Uterus (tissue), 4 donors: ENCODE data around the gene IRS2. TPM values are rescaled to one million over a fixed set of nuclear protein-coding genes. Genes with fewer than 3 reads are reported as not detected.

ENCODE experiments used
- DNase-seq, 2 donors: peaks; one replicate each; pipeline ENCODE4 v3.0.0-alpha.2; 2019 to 2020
- H3K27ac ChIP-seq, 2 donors: fragments of 200-600 bp; sonication (generic); 1 replicate in 1 of 2; 2 replicates in 1 of 2; pipeline ENCODE4 v1.5.1; 2016 to 2018
- H3K27me3 ChIP-seq, 2 donors: fragments of 200-600 bp; sonication (generic); one replicate each; pipeline ENCODE4 v1.5.1; 2018 to 2019; ENCODE audit warnings: control low read depth in 1 of 2
- H3K36me3 ChIP-seq, 2 donors: fragments of 200-600 bp; sonication (generic); one replicate each; pipeline ENCODE4 v1.5.1; 2019; ENCODE audit warnings: control low read depth in 1 of 2
- H3K4me1 ChIP-seq, 2 donors: fragments of 200-600 bp; sonication (generic); one replicate each; pipeline ENCODE4 v1.5.1; 2018 to 2019; ENCODE audit warnings: control low read depth in 1 of 2
- H3K4me3 ChIP-seq, 2 donors: fragments of 200-600 bp; sonication (generic); 1 replicate in 1 of 2; 2 replicates in 1 of 2; pipeline ENCODE4 v1.5.1; 2018 to 2019; ENCODE audit warnings: mild to moderate bottlenecking in 1 of 2
- H3K9me3 ChIP-seq, 2 donors: fragments of 200-600 bp; sonication (generic); one replicate each; pipeline ENCODE4 v1.5.1; 2019; ENCODE audit warnings: control low read depth in 1 of 2
- POLR2A ChIP-seq, 2 donors: fragments of 450-650 bp; IDR thresholded peaks; one replicate each; pipeline ENCODE4 v1.6.1; 2016; ENCODE audit warnings: antibody characterized with exemption in 2 of 2, mild to moderate bottlenecking in 1 of 2, moderate library complexity in 1 of 2
- intact Hi-C: fragments of 100-400 bp; cut with DNase I; formaldehyde crosslinking; loops from one replicate; pipeline ENCODE4 v1.15.1; 2023; ENCODE audit warnings: low total_unique reads
- total RNA-seq, 4 donors: library from RNA; depleted of rRNA in 3 of 4; stranded (reverse); fragments of >200 nt in 3 of 4; gene quantifications; one replicate each; pipeline versions ENCODE4 v1.1.0 to v1.2.4, GENCODE V29; 2014 to 2023
- TF ChIP-seq, protein P1 (sequence below), 4 experiments: fragments of 200-600 bp in 2 of 4; fragments of 450-650 bp in 2 of 4; sonication (generic) in 2 of 4; IDR thresholded peaks; one replicate each; pipeline ENCODE4 v1.5.1; 2016 to 2019; ENCODE audit warnings: antibody characterized with exemption in 4 of 4, mild to moderate bottlenecking in 2 of 4, moderate library complexity in 1 of 4
- donor health status: DM: yes; HTN: yes; CAD: no.

The IRS2 gene
- total RNA-seq, 4 donors from 2014 or later, result 6.5 to 20.3 (median 11.7) TPM

GRCh38 chr13:109790086-109790485, 3.7 kb upstream of the IRS2 start:
- Histone ChIP-seq H3K4me1 (no peaks in the 10 kb centered on the region), H3K36me3 (no peaks in the 10 kb centered on the region), H3K27me3 (peaks cover 0 to 13% of the 10 kb centered on the region in 2 donors), H3K4me3 (no peak overlapping the region), H3K9me3 (no peaks in the 10 kb centered on the region), H3K27ac (no peak overlapping the region)
- TF ChIP-seq POLR2A (IDR thresholded peaks at IDR 0.05), result no peak
- TF ChIP-seq, protein P1, sequence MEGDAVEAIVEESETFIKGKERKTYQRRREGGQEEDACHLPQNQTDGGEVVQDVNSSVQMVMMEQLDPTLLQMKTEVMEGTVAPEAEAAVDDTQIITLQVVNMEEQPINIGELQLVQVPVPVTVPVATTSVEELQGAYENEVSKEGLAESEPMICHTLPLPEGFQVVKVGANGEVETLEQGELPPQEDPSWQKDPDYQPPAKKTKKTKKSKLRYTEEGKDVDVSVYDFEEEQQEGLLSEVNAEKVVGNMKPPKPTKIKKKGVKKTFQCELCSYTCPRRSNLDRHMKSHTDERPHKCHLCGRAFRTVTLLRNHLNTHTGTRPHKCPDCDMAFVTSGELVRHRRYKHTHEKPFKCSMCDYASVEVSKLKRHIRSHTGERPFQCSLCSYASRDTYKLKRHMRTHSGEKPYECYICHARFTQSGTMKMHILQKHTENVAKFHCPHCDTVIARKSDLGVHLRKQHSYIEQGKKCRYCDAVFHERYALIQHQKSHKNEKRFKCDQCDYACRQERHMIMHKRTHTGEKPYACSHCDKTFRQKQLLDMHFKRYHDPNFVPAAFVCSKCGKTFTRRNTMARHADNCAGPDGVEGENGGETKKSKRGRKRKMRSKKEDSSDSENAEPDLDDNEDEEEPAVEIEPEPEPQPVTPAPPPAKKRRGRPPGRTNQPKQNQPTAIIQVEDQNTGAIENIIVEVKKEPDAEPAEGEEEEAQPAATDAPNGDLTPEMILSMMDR (IDR thresholded peaks at IDR 0.05), result no peak
- DNase-seq, result no peak
- intact Hi-C loops, result no loop called here

DNA sequence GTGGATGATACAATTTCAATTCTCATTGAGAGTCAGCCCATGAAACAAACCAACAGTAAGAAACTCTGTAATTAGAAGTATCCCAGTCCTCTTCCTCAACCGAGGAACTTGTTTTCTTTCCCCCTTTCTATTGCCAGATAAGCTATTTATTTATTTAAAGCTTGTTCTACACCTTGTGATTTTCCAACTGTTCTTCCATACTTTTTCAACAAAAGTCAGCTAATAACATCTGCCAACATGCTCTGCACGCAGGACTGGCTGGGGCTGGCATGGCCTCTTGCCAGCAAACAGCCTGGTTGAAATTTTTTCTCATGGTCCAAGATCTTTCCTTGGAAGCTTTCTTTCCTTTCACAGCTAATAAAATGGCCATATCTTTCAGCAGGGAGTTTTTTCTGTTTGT, 2.9 kb upstream of the IRS2 start:
- Histone ChIP-seq H3K27ac (no peak overlapping the region), H3K9me3 (no peaks in the 10 kb centered on the region), H3K27me3 (peaks cover 0 to 13% of the 10 kb centered on the region in 2 donors), H3K4me3 (no peak overlapping the region), H3K4me1 (peaks cover 0 to 3% of the 10 kb centered on the region in 2 donors), H3K36me3 (no peaks in the 10 kb centered on the region)
- DNase-seq, result no peak
- TF ChIP-seq, protein P1 (IDR thresholded peaks at IDR 0.05), result no peak
- TF ChIP-seq POLR2A (IDR thresholded peaks at IDR 0.05), result no peak
- intact Hi-C loops, result loop anchor here (10.0 kb wide), 1 partner anchor 326 kb away; no protein-coding TSS in a partner anchor

GRCh38 chr13:109788372-109789111, 2.2 kb upstream of the IRS2 start:
- Histone ChIP-seq H3K36me3 (no peaks in the 10 kb centered on the region), H3K27ac (no peak overlapping the region), H3K4me3 (no peak overlapping the region), H3K4me1 (peaks cover 0 to 10% of the 10 kb centered on the region in 2 donors), H3K9me3 (no peaks in the 10 kb centered on the region), H3K27me3 (peaks cover 0 to 11% of the 10 kb centered on the region in 2 donors)
- TF ChIP-seq, protein P1 (IDR thresholded peaks at IDR 0.05), result no peak
- no peak for TF ChIP-seq POLR2A (IDR thresholded peaks at IDR 0.05)
- intact Hi-C loops, result loop anchor here (10.0 kb wide), 1 partner anchor 326 kb away; no protein-coding TSS in a partner anchor
- DNase-seq, result no peak

DNA sequence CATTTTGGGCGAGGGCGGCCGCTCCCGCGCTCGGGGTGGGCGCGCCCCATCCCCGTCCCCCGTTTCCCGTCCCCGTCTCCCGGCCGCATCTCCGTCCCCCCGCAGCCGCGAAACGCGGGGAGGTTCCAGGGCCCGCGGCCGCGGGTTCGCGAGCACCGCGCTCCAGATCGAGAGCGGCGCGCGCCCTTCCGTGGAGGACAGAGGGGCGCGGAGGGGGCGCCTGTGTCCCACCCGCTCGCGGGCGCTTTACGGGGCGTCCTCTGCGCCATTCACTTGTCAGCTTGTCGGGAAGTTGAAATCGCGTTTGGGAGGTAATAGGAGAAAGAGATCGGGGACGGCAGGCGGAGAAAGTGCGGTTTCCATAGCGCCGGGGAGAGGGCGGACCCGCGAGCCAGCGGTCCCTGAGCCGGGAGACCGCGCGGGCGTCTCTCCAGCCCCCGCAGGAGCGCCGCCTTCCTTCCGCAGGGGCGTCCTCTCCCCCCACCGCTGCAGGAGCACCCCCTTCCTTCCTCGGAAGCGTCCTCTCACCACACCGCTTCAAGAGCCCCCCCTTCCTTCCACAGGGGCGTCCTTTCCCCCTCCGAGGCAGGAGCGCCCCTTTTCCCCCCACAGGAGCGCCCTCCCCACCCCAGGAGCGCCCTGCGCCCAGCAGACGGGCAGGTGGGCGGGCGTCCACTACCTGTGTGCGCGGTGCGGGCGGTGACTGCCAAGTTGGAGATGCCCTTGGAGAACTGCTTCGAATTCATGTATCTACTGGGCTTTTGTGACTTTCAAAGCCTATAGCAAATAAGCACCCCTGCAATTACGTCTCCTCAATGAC, 962 bp upstream of the IRS2 start:
- Histone ChIP-seq H3K4me3 (peak overlapping the region; percentile 32 to 64), H3K4me1 (peaks cover 0 to 16% of the 10 kb centered on the region in 2 donors), H3K36me3 (no peaks in the 10 kb centered on the region), H3K27me3 (peaks cover 0 to 5% of the 10 kb centered on the region in 2 donors), H3K27ac (peak overlapping the region; percentile 93 to 98), H3K9me3 (no peaks in the 10 kb centered on the region)
- DNase-seq, result peak; percentile 31 to 43
- intact Hi-C loops, result loop anchor here (10.0 kb wide), 1 partner anchor 327 kb away; no protein-coding TSS in a partner anchor
- TF ChIP-seq POLR2A (IDR thresholded peaks at IDR 0.05), result peak in 1 of 2 donors; percentile 28
- TF ChIP-seq, protein P1 (IDR thresholded peaks at IDR 0.05), result no peak
